ENCODE measurements around the gene DENND6A.
"Not testable (repeated sequence)": the region's sequence is repeated elsewhere in the genome, so short reads cannot be mapped to it uniquely, and the experiment has no call there.

The DENND6A gene

DNA sequence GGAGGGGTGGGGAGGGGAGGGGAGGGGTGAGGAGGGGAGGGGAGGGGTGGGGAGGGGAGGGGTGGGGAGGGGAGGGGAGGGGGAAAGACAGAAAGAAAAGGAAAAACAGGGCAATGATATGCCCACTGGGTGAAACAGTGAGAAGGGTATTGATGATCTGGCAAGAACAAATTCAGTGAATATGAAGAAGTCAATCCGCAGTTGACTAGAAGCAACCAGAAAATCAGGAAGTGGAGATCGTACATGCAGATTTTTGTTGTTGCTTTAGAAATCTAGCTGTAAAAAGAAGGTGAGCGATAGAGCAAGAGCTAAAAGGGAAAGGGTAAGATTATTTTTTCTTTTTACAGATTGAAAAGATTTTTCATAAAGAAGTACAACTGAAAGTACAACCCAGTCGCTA lies 48.1 kb downstream of the DENND6A start:
- DNase-seq (ENCODE audit: low read depth, low spot score): no peak

DNA sequence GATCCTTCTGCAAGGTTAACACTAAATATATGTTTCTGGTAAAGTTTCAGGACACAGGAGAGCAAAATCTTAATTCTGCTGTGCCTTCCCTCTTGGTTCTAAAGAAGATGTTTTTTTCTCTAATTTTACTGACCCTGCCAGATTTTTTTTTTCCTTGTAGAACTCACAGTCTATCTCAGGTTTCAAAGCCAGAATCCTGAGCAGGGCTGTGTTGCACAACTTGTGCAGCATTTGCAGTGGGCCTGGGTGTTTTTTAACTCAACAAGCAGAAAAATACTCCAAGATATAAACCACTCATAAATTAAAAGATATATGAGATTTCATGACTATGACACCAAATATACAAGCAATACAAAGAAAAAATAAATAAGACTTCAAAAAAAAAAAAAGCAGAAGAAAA lies 55.5 kb downstream of the DENND6A start:
- DNase-seq (ENCODE audit: low read depth, low spot score): no peak

- DNase-seq (ENCODE audit: low read depth, low spot score): not testable (repeated sequence)
Observed at GRCh38 chr3:57634259-57634658, 58.6 kb downstream of the DENND6A start.

DNA sequence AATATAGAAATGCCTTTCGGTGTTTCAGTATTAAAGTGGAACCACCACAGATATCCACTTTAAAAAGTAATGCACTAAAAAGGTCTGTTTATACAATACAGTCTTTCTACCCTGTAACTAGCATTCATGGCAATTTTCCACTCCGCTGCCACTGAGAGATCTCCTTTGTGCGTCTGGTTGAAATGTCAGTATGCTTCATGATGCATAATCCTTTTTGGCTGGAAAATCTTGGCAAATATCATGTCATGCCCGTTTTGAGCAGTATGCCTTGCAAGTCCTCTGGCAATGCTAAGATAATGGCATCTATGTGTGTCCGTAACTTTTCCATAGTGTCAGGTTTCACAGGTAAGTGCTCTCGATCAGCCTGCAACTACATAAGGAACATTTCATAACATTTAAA lies 64.9 kb downstream of the DENND6A start:
- DNase-seq (ENCODE audit: low read depth, low spot score): no peak

DNA sequence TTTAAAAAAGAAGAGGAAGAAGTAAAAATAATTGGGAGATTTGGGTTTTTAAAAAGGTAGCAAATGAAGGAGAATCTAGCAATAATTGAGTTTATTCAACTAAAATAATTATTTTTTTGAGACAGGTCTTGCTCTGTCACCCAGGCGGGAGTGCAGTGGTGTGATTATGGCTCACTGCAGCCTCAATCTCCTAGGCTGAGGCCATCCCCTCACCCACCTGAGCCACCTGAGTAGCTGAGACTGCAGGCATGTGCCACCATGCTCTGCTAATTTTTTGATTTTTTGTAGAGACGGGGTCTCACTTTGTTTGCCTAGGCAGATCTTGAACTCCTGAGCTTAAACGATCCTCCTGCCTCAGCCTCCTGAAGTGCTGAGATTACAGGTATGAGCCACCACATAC lies 68.1 kb downstream of the DENND6A start:
- no peak for DNase-seq (ENCODE audit: low read depth, low spot score)

- no peak for DNase-seq (ENCODE audit: low read depth, low spot score)
Observed at GRCh38 chr3:57622362-57622761, 70.5 kb downstream of the DENND6A start.

DNA sequence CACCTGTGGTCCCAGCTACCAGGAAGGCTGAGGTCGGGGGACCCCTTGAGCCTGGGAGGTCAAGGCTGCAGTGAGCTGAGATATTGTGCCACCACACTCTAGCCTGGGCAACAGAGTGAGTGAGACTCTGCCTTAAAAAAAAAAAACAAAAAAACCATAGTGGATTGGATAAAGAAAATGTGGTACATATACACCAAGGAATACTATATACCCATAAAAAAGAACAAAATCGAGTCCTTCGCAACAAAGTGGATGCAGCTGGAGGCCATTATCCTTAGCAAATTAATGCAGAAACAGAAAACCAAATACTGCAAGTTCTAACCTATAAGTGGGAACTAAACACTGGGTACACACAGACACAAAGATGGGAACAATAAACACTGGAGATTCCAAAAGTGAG lies 75.1 kb downstream of the DENND6A start:
- DNase-seq (ENCODE audit: low read depth, low spot score): no peak

DNA sequence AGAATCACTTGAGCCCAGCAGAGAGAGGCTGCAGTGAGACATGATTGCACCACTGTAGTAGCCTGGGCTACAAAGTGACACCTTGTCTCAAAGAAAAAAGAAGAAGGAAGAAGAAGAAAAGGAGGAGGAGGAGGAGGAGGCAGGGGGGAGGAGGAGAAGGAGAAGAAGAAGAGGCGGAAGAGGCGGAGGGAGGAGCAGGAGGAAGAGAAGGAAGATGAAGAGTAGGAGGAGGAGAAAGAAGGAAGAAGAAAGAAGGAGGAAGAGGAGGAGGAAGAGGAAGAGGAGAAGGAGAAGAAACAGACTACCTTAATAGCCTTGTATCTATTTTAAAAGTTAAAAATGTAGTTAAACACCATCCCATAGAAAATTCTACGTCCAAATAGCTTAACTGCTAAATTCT lies 76.6 kb downstream of the DENND6A start:
- DNase-seq (ENCODE audit: low read depth, low spot score): no peak

- not testable (repeated sequence) for DNase-seq (ENCODE audit: low read depth, low spot score)
Observed at GRCh38 chr3:57611870-57612269, 81.0 kb downstream of the DENND6A start.

DNA sequence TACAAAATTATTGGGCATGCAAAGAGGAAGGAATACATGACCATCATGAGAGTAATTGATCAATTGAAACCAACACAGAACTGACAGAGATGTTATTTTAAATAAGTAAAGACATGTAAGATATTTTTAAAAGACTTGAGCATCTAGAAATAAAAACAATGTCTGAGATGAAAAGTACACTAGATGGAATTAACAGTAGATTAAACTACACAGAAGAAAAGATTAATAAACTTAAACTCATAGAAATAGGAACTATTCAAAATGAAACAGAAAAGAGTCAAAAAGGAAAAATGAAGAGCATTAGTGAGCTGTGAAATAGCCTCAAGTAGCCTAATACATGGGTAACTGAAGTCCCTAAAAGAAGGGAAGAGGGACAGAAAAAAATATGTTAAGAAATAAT lies 87.2 kb downstream of the DENND6A start:
- no peak for DNase-seq (ENCODE audit: low read depth, low spot score)

DNA sequence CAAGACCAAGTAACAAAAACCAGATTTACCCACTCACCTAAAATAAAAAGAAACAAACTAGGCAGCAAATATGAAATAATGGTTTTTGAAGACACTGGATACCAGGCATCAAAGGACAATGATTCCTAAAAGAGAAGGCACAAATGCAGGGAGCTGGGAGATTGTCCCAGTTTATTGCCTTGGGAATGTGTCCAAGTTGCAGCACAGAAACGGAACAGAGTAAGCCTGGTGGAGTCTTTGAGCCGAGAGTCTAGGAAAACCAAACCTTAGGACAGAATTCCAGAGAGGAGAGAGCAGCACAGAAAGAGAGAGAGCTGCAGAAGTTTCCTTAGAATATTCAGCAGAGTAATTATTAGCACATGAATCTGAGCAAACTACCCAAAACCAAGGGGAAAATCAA lies 87.9 kb downstream of the DENND6A start:
- no peak for DNase-seq (ENCODE audit: low read depth, low spot score)

DNA sequence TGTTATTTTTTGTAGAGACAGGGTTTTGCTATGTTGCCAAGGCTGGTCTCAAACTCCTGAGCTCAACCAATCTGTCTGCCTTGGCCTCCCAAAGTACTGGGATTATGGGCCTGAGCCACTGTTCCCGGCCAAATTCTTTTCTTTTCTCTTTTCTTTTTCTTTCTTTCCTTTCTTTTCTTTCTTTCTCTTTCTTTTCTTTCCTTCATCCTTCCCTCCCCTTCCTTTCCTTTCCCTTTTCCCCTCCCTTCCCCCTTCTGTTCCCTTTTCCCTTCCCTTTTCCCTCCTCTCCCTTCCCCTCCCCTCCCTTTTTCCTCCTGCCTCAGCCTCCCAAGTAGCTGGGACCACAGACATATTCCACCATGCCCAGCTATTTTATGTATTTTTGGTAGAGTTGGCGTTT lies 92.7 kb downstream of the DENND6A start:
- no peak for DNase-seq (ENCODE audit: low read depth, low spot score)

GRCh38 chr3:57598765-57599360 lies 94.0 kb downstream of the DENND6A start:
- DNase-seq (ENCODE audit: low read depth, low spot score): no peak

GRCh38 chr3:57597127-57597923 lies 95.6 kb downstream of the DENND6A start, which contains the start of gene ARF4:
ARF4 (minus strand) TSS chr3:57597344; CDS start chr3:57597140, 204 bp downstream.
- DNase-seq (ENCODE audit: low read depth, low spot score): peak; percentile 99

- peak; percentile 31 for DNase-seq (ENCODE audit: low read depth, low spot score)
Observed at GRCh38 chr3:57596495-57597126, 96.3 kb downstream of the DENND6A start.

DNA sequence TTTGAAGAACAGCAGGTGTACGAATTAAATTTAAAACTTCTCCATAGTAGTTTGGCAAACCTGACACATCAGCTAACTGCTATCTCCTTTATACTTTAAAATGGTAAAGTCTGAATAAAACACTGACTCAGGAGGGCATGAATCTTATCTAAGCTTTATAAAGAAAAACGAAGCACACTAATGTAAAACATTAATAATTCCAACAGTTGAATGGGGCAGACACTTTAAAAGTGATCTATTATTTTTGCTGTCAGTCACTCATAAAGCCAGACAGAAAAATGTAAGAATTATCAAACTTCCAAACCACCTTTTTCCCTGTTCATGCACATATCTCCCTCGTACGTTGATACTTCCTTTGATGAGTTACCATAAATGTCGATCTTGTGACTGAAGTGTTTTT lies 98.3 kb downstream of the DENND6A start:
- no peak for DNase-seq (ENCODE audit: low read depth, low spot score)

DNA sequence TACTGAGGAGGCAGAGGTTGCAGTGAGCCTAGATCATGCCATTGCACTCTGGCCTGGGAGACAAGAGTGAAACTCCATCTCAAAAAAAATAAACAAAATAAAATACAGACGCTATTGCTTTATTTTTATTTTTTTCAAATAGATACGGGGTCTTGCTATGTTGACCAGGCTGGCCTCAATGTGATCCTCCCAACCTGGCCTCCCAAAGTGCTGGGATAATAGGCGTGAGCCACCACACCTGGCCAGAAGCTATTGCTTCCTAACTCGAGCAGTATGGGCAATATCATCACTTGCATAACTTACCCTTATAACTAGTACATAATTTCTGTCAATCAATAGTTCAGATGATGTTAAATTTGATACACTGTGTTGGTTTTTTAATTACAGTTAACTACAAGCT lies 98.7 kb downstream of the DENND6A start:
- no peak for DNase-seq (ENCODE audit: low read depth, low spot score)

DNA sequence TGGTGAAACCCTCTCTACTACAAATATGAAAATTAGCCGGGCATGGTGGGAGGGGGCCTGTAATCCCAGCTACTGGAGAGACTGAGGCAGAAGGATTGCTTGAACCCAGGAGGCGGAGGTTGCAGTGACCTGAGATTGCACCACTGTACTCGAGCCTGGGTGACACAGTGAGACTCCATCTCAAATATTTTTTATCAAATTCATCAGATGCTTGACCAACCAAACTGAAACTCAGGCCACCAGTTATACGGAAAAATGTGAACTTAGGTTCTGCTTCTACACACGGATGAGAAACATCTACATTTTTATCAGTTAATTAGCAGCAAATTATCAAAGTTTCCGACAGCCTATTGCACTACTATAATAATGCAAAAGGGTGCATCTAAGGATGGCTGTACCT lies 100.6 kb downstream of the DENND6A start:
- DNase-seq (ENCODE audit: low read depth, low spot score): no peak

GRCh38 chr3:57587905-57588304 lies 105.0 kb downstream of the DENND6A start:
- DNase-seq (ENCODE audit: low read depth, low spot score): no peak

GRCh38 chr3:57586778-57587177 lies 106.1 kb downstream of the DENND6A start:
- DNase-seq (ENCODE audit: low read depth, low spot score): no peak

- no peak for DNase-seq (ENCODE audit: low read depth, low spot score)
Observed at GRCh38 chr3:57583544-57583943, 109.3 kb downstream of the DENND6A start.

DNA sequence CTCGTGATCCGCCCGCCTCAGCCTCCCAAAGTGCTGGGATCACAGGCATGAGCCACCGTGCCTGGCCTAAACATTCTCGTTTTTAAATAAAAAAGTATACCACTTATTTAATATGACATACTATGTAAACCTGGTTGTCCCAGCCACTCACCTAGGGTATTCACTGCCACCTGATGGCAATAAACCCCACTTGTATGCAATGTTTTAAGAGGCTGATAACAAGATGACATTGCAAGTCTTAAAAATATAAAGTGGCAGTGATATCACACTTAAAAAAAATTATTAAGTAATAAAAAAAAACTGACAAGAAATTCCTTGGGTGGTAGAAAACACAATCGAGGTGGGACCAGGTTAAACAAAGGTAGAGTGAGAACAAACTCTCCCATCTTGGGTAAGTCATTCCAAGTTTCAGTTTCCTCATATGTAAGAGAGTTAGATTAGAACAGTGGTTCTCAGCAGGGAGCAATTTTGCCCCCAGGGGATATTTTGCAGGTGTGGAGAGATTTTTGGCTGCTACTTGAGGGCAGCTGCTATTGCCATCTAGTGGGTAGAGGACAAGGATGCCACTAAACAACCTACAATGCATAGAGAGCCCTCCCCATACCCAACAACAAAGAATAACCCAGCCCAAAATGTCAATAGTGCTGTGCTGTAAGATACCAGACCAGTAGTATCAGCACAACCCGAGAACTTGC lies 110.3 kb downstream of the DENND6A start:
- DNase-seq (ENCODE audit: low read depth, low spot score): no peak
